ENCODE measurements around the gene KCNC1. TPM values are rescaled to one million over a fixed set of nuclear protein-coding genes. Genes with fewer than 3 reads are reported as not detected.

The KCNC1 gene
- total and polyA plus RNA-seq, 2 experiments from 2014 or later, result 0.11 TPM; not detected in 1

- ATAC-seq (no peak), DNase-seq (ENCODE audit: low spot score) (no peak)
- Histone ChIP-seq H3F3A (replicated peaks; ENCODE audit: low read depth) (no peaks in the 10 kb centered on the region), H3K4me1 (ENCODE audit: insufficient read depth) (no peaks in the 10 kb centered on the region), H2AFZ (no peak overlapping the region), H3K79me2 (replicated peaks; ENCODE audit: insufficient read depth) (no peaks in the 10 kb centered on the region), H3K4me3 (no peak overlapping the region), H3K9me2 (ENCODE audit: insufficient read depth) (no peaks in the 10 kb centered on the region), H3K27me3 (ENCODE audit: insufficient read depth) (peaks cover 36% of the 10 kb centered on the region), H3K36me3 (ENCODE audit: insufficient read depth) (no peaks in the 10 kb centered on the region), H3K27ac (ENCODE audit: low read depth) (no peak overlapping the region), H3K4me2 (no peak overlapping the region), H4K20me1 (replicated peaks; ENCODE audit: insufficient read depth) (peaks cover 3% of the 10 kb centered on the region; the same call in 1 of the 2 replicates)
- Mint-ChIP-seq H3K4me3 (no peak overlapping the region), H3K4me1 (0 out of 3 replicates have a peak, but pooled peaks cover 4% of the 10 kb centered on the region), H3K36me3 (ENCODE audit: low read depth) (peaks cover 3% of the 10 kb centered on the region; the same call in 2 of the 3 replicates), H3K9me3 (peaks cover 12% of the 10 kb centered on the region), H3K27me3 (ENCODE audit: insufficient read depth, low read depth, poor library complexity) (peaks cover 29% of the 10 kb centered on the region), H3K27ac (no peak overlapping the region)
- TF ChIP-seq, protein P1, sequence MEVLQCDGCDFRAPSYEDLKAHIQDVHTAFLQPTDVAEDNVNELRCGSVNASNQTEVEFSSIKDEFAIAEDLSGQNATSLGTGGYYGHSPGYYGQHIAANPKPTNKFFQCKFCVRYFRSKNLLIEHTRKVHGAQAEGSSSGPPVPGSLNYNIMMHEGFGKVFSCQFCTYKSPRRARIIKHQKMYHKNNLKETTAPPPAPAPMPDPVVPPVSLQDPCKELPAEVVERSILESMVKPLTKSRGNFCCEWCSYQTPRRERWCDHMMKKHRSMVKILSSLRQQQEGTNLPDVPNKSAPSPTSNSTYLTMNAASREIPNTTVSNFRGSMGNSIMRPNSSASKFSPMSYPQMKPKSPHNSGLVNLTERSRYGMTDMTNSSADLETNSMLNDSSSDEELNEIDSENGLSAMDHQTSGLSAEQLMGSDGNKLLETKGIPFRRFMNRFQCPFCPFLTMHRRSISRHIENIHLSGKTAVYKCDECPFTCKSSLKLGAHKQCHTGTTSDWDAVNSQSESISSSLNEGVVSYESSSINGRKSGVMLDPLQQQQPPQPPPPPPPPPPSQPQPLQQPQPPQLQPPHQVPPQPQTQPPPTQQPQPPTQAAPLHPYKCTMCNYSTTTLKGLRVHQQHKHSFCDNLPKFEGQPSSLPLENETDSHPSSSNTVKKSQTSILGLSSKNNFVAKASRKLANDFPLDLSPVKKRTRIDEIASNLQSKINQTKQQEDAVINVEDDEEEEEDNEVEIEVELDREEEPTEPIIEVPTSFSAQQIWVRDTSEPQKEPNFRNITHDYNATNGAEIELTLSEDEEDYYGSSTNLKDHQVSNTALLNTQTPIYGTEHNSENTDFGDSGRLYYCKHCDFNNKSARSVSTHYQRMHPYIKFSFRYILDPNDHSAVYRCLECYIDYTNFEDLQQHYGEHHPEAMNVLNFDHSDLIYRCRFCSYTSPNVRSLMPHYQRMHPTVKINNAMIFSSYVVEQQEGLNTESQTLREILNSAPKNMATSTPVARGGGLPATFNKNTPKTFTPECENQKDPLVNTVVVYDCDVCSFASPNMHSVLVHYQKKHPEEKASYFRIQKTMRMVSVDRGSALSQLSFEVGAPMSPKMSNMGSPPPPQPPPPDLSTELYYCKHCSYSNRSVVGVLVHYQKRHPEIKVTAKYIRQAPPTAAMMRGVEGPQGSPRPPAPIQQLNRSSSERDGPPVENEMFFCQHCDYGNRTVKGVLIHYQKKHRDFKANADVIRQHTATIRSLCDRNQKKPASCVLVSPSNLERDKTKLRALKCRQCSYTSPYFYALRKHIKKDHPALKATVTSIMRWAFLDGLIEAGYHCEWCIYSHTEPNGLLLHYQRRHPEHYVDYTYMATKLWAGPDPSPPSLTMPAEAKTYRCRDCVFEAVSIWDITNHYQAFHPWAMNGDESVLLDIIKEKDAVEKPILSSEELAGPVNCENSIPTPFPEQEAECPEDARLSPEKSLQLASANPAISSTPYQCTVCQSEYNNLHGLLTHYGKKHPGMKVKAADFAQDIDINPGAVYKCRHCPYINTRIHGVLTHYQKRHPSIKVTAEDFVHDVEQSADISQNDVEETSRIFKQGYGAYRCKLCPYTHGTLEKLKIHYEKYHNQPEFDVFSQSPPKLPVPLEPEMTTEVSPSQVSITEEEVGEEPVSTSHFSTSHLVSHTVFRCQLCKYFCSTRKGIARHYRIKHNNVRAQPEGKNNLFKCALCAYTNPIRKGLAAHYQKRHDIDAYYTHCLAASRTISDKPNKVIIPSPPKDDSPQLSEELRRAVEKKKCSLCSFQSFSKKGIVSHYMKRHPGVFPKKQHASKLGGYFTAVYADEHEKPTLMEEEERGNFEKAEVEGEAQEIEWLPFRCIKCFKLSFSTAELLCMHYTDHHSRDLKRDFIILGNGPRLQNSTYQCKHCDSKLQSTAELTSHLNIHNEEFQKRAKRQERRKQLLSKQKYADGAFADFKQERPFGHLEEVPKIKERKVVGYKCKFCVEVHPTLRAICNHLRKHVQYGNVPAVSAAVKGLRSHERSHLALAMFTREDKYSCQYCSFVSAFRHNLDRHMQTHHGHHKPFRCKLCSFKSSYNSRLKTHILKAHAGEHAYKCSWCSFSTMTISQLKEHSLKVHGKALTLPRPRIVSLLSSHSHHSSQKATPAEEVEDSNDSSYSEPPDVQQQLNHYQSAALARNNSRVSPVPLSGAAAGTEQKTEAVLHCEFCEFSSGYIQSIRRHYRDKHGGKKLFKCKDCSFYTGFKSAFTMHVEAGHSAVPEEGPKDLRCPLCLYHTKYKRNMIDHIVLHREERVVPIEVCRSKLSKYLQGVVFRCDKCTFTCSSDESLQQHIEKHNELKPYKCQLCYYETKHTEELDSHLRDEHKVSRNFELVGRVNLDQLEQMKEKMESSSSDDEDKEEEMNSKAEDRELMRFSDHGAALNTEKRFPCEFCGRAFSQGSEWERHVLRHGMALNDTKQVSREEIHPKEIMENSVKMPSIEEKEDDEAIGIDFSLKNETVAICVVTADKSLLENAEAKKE (CRISPR knock-in tag; IDR thresholded peaks at IDR 0.05), result no peak
- TF ChIP-seq JUNB (IDR thresholded peaks at IDR 0.05; ENCODE audit: unreplicated experiment) (no peak), CTCF (conservative IDR thresholded peaks at IDR 0.05; ENCODE audit: low read depth in 2 of 2) (no peak), ETS1 (IDR thresholded peaks at IDR 0.05) (no peak), ZNF331 (CRISPR knock-in tag; IDR thresholded peaks at IDR 0.05; ENCODE audit: low read depth) (no peak), NANOG (IDR thresholded peaks at IDR 0.05; ENCODE audit: borderline replicate concordance) (no peak), EZH2 (IDR thresholded peaks at IDR 0.05; ENCODE audit: low read depth, unreplicated experiment) (no peak), ZNF114 (CRISPR knock-in tag; IDR thresholded peaks at IDR 0.05) (no peak), EZH2phosphoT487 (IDR thresholded peaks at IDR 0.05; ENCODE audit: unreplicated experiment) (no peak), CREB1 (CRISPR knock-in tag; IDR thresholded peaks at IDR 0.05; ENCODE audit: low read depth) (no peak), POLR2AphosphoS5 (IDR thresholded peaks at IDR 0.05; ENCODE audit: low read depth) (no peak), REST (IDR thresholded peaks at IDR 0.05; ENCODE audit: unreplicated experiment) (no peak), STAT1 (IDR thresholded peaks at IDR 0.05; ENCODE audit: unreplicated experiment) (no peak)
Measured at GRCh38 chr11:17699147-17700114, 35.1 kb upstream of the KCNC1 start.

All from GM23338 (cell line).